WTC11 (cell line): Measurements from ENCODE around the gene GH1. TPM values are rescaled to one million over a fixed set of nuclear protein-coding genes. Genes with fewer than 3 reads are reported as not detected.

Source experiments
- ATAC-seq: fragments of 200-7000 bp; cut with Tn5 transposase; 2 replicates; pipeline ENCODE4 v1.10.0; 2021; ENCODE audit warnings: mild to moderate bottlenecking, moderate library complexity
- CTCF ChIA-PET: fragments of 300-600 bp; sonication (Branson Sonifier 250); formaldehyde crosslinking; loops from one replicate; lab custom pipeline; 2021; ENCODE audit warnings: antibody characterized with exemption; lab: Charles Lee
- POLR2A ChIA-PET: fragments of 350-600 bp; sonication (Branson Sonifier 250); formaldehyde crosslinking; loops from one replicate; lab custom pipeline; 2021; ENCODE audit warnings: antibody characterized with exemption; lab: Charles Lee
- DNase-seq: peaks from one replicate; pipeline ENCODE4 v3.0.0; 2021; ENCODE audit warnings: low spot score
- H3K27ac Mint-ChIP-seq: 2 replicates; pipeline ENCODE4 v1.8.0; 2021; ENCODE audit warnings: mixed read lengths
- H3K27me3 Mint-ChIP-seq: 2 replicates; pipeline ENCODE4 v1.8.0; 2021; ENCODE audit warnings: low read depth, mild to moderate bottlenecking, moderate library complexity, mixed read lengths
- H3K36me3 Mint-ChIP-seq: 2 replicates; pipeline ENCODE4 v1.8.0; 2021; ENCODE audit warnings: mixed read lengths
- H3K4me1 Mint-ChIP-seq: 2 replicates; pipeline ENCODE4 v1.8.0; 2022; ENCODE audit warnings: mixed read lengths
- H3K4me3 Mint-ChIP-seq: 2 replicates; pipeline ENCODE4 v1.8.0; 2021; ENCODE audit warnings: mild to moderate bottlenecking, moderate library complexity, mixed read lengths
- H3K9me3 Mint-ChIP-seq: 2 replicates; pipeline ENCODE4 v1.8.0; 2021; ENCODE audit warnings: mixed read lengths
- CREB1 ChIP-seq: sonication (generic); formaldehyde crosslinking; IDR thresholded peaks from 2 replicates; pipeline ENCODE4 v1.8.0; 2023; ENCODE audit warnings: mild to moderate bottlenecking, missing genetic modification reagents
- CREM ChIP-seq: sonication (generic); formaldehyde crosslinking; IDR thresholded peaks from 2 replicates; pipeline ENCODE4 v1.8.1; 2022; ENCODE audit warnings: mild to moderate bottlenecking, missing genetic modification reagents, moderate library complexity
- CTCF ChIP-seq: fragments of 200-600 bp; IDR thresholded peaks from 2 replicates; pipeline ENCODE4 v1.8.0; 2022; ENCODE audit warnings: antibody characterized with exemption
- IRF1 ChIP-seq: sonication (generic); formaldehyde crosslinking; IDR thresholded peaks from 2 replicates; pipeline ENCODE4 v1.8.0; 2023; ENCODE audit warnings: missing genetic modification reagents
- TP53 ChIP-seq: sonication (generic); formaldehyde crosslinking; IDR thresholded peaks from 2 replicates; pipeline ENCODE4 v1.8.1; 2023; ENCODE audit warnings: mild to moderate bottlenecking, missing genetic modification reagents
- ZMAT4 ChIP-seq: fragments of 250-450 bp; sonication (Bioruptor Pico); IDR thresholded peaks from 2 replicates; pipeline ENCODE4 v1.9.0; 2021; ENCODE audit warnings: mild to moderate bottlenecking
- ZNF138 ChIP-seq: sonication (generic); formaldehyde crosslinking; conservative IDR thresholded peaks from 2 replicates; pipeline ENCODE4 v1.8.1; 2022; ENCODE audit warnings: mild to moderate bottlenecking, moderate library complexity, missing genetic modification reagents
- ZNF263 ChIP-seq: sonication (generic); formaldehyde crosslinking; IDR thresholded peaks from 2 replicates; pipeline ENCODE4 v1.8.1; 2022; ENCODE audit warnings: low read depth, mild to moderate bottlenecking, moderate library complexity, missing genetic modification reagents
- total RNA-seq: library from RNA; stranded (reverse); gene quantifications from 3 replicates; pipeline ENCODE4 v1.2.3, GENCODE V29; 2021
- TF ChIP-seq, protein P1 (sequence below): sonication (generic); formaldehyde crosslinking; IDR thresholded peaks from 2 replicates; pipeline ENCODE4 v1.8.1; 2022; ENCODE audit warnings: low read depth, missing genetic modification reagents, borderline replicate concordance
- TF ChIP-seq, protein P2 (sequence below): fragments of 250-450 bp; sonication (Bioruptor Pico); IDR thresholded peaks from 2 replicates; pipeline ENCODE4 v1.9.0; 2021; ENCODE audit warnings: moderate library complexity, mild to moderate bottlenecking, inconsistent platforms, borderline replicate concordance
- TF ChIP-seq, protein P3 (sequence below): sonication (generic); formaldehyde crosslinking; IDR thresholded peaks from 2 replicates; pipeline ENCODE4 v1.8.1; 2023; ENCODE audit warnings: mild to moderate bottlenecking, missing genetic modification reagents
- TF ChIP-seq, protein P4 (sequence below): sonication (generic); formaldehyde crosslinking; IDR thresholded peaks from 2 replicates; pipeline ENCODE4 v1.8.1; 2023; ENCODE audit warnings: mild to moderate bottlenecking, missing genetic modification reagents, borderline replicate concordance
- TF ChIP-seq, protein P5 (sequence below): sonication (generic); formaldehyde crosslinking; IDR thresholded peaks from 2 replicates; pipeline ENCODE4 v1.8.0; 2022; ENCODE audit warnings: missing genetic modification reagents

GH1 gene
- total RNA-seq, 1 experiment from 2014 or later: not detected

DNA sequence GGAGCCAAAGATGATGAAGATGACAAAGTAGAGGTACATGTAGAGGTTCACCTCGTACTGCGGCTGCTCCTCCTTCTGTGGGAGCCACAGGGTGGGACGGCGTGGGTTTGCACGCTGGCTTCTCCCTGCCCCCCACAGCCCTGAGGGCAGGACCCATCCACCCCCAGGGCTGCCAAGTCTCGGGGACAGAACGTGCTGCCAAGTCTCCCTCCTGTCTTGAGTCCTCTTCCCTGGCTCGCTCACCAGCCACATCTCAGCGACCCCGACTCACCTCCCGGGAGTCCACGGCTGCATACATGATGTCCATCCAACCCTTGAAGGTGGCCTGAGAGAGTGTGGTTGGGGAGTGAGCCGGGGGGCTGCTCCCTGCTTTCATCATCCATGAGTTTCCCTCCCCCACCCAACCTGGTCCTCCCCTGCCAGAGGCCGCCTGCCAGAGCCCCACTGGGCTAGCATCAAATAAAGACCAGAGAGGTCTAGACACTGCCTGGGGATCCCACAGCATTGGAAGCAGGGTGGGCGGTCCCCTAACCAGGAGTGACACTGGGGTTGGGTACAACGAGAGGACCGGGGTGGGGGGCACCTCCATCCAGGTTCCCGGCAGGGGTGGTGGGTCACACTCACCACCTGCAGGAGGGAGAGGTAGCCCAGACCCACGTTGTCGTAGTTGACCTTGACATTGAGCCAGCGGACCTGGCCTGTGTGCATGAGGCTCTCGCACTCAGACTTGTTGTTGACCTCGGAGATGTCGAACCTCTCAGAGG lies 26.3 kb upstream of the GH1 start:
- Mint-ChIP-seq H3K4me1 (peaks cover 2% of the 10 kb centered on the region; the same call in 1 of the 2 replicates), H3K4me3 (no peak overlapping the region), H3K9me3 (no peaks in the 10 kb centered on the region), H3K36me3 (no peaks in the 10 kb centered on the region; the same call in 1 of the 2 replicates)
- ChIA-PET POLR2A (no interaction called here), CTCF (interaction anchor here (1.1 to 3.1 kb wide), 10 partner anchors 7 to 73 kb away, joined by 4 to 170 read pairs (median 18); partner anchors contain the start of genes CD79B, CSHL1 and GH1)
- no peak for DNase-seq
- TF ChIP-seq, protein P1, sequence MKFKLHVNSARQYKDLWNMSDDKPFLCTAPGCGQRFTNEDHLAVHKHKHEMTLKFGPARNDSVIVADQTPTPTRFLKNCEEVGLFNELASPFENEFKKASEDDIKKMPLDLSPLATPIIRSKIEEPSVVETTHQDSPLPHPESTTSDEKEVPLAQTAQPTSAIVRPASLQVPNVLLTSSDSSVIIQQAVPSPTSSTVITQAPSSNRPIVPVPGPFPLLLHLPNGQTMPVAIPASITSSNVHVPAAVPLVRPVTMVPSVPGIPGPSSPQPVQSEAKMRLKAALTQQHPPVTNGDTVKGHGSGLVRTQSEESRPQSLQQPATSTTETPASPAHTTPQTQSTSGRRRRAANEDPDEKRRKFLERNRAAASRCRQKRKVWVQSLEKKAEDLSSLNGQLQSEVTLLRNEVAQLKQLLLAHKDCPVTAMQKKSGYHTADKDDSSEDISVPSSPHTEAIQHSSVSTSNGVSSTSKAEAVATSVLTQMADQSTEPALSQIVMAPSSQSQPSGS (CRISPR knock-in tag): no peak
- no peak for TF ChIP-seq ZNF263 (CRISPR knock-in tag)
- no peak for TF ChIP-seq ZNF138
- TF ChIP-seq IRF1 (CRISPR knock-in tag): no peak
- no peak for TF ChIP-seq ZMAT4
- no peak for TF ChIP-seq CREB1
- TF ChIP-seq, protein P2, sequence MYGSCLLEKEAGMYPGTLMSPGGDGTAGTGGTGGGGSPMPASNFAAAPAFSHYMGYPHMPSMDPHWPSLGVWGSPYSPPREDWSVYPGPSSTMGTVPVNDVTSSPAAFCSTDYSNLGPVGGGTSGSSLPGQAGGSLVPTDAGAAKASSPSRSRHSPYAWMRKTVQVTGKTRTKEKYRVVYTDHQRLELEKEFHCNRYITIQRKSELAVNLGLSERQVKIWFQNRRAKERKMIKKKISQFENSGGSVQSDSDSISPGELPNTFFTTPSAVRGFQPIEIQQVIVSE (CRISPR knock-in tag): no peak
- no peak for TF ChIP-seq TP53 (CRISPR knock-in tag)
- TF ChIP-seq, protein P3, sequence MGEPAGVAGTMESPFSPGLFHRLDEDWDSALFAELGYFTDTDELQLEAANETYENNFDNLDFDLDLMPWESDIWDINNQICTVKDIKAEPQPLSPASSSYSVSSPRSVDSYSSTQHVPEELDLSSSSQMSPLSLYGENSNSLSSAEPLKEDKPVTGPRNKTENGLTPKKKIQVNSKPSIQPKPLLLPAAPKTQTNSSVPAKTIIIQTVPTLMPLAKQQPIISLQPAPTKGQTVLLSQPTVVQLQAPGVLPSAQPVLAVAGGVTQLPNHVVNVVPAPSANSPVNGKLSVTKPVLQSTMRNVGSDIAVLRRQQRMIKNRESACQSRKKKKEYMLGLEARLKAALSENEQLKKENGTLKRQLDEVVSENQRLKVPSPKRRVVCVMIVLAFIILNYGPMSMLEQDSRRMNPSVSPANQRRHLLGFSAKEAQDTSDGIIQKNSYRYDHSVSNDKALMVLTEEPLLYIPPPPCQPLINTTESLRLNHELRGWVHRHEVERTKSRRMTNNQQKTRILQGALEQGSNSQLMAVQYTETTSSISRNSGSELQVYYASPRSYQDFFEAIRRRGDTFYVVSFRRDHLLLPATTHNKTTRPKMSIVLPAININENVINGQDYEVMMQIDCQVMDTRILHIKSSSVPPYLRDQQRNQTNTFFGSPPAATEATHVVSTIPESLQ (CRISPR knock-in tag): no peak
- TF ChIP-seq, all 79 proteins: peak for 0
- Mint-ChIP-seq H3K27ac (no peak overlapping the region), H3K27me3 (no peaks in the 10 kb centered on the region)
- ATAC-seq: no peak

DNA sequence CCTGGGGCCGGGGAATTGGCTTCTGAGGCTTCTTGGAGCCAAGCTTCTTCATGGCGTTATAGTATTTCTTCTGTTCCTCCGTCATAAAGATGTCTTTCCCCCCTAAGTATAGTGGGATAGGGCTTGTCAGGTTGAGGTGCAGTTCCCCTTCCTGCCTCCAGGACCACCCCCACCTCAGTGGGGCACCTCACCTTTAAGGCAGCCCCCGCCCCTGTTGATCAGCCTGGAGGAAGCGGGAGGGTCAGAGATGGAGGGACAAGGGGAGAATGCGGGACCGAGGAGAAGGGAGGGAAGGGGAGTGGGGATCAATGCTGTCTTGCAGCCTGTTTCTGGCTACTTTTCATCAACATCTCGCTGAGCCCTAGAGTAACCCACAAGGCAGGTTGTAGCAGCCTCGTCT lies 25.1 kb upstream of the GH1 start:
- peak; percentile 38 for ATAC-seq

More for the DNA sequence above, 25.1 kb upstream of the GH1 start:
- Mint-ChIP-seq H3K9me3 (no peaks in the 10 kb centered on the region), H3K4me3 (no peak overlapping the region), H3K27ac (no peak overlapping the region), H3K4me1 (peaks cover 2% of the 10 kb centered on the region; the same call in 1 of the 2 replicates), H3K36me3 (no peaks in the 10 kb centered on the region; the same call in 1 of the 2 replicates), H3K27me3 (no peaks in the 10 kb centered on the region)
- no peak for TF ChIP-seq CREM (CRISPR knock-in tag)
- TF ChIP-seq, protein P4, sequence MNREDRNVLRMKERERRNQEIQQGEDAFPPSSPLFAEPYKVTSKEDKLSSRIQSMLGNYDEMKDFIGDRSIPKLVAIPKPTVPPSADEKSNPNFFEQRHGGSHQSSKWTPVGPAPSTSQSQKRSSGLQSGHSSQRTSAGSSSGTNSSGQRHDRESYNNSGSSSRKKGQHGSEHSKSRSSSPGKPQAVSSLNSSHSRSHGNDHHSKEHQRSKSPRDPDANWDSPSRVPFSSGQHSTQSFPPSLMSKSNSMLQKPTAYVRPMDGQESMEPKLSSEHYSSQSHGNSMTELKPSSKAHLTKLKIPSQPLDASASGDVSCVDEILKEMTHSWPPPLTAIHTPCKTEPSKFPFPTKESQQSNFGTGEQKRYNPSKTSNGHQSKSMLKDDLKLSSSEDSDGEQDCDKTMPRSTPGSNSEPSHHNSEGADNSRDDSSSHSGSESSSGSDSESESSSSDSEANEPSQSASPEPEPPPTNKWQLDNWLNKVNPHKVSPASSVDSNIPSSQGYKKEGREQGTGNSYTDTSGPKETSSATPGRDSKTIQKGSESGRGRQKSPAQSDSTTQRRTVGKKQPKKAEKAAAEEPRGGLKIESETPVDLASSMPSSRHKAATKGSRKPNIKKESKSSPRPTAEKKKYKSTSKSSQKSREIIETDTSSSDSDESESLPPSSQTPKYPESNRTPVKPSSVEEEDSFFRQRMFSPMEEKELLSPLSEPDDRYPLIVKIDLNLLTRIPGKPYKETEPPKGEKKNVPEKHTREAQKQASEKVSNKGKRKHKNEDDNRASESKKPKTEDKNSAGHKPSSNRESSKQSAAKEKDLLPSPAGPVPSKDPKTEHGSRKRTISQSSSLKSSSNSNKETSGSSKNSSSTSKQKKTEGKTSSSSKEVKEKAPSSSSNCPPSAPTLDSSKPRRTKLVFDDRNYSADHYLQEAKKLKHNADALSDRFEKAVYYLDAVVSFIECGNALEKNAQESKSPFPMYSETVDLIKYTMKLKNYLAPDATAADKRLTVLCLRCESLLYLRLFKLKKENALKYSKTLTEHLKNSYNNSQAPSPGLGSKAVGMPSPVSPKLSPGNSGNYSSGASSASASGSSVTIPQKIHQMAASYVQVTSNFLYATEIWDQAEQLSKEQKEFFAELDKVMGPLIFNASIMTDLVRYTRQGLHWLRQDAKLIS: no peak
- peak; percentile 39 for TF ChIP-seq CTCF
- TF ChIP-seq, protein P5, sequence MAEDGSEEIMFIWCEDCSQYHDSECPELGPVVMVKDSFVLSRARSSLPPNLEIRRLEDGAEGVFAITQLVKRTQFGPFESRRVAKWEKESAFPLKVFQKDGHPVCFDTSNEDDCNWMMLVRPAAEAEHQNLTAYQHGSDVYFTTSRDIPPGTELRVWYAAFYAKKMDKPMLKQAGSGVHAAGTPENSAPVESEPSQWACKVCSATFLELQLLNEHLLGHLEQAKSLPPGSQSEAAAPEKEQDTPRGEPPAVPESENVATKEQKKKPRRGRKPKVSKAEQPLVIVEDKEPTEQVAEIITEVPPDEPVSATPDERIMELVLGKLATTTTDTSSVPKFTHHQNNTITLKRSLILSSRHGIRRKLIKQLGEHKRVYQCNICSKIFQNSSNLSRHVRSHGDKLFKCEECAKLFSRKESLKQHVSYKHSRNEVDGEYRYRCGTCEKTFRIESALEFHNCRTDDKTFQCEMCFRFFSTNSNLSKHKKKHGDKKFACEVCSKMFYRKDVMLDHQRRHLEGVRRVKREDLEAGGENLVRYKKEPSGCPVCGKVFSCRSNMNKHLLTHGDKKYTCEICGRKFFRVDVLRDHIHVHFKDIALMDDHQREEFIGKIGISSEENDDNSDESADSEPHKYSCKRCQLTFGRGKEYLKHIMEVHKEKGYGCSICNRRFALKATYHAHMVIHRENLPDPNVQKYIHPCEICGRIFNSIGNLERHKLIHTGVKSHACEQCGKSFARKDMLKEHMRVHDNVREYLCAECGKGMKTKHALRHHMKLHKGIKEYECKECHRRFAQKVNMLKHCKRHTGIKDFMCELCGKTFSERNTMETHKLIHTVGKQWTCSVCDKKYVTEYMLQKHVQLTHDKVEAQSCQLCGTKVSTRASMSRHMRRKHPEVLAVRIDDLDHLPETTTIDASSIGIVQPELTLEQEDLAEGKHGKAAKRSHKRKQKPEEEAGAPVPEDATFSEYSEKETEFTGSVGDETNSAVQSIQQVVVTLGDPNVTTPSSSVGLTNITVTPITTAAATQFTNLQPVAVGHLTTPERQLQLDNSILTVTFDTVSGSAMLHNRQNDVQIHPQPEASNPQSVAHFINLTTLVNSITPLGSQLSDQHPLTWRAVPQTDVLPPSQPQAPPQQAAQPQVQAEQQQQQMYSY: no peak
- TF ChIP-seq TP53 (CRISPR knock-in tag): no peak
- ChIA-PET CTCF (interaction anchor here (0.6 to 4.8 kb wide), 3 partner anchors 21 to 32 kb away, joined by 3 to 38 read pairs (median 5); partner anchors contain the start of genes CSHL1 and GH1), POLR2A (no interaction called here)
- DNase-seq: no peak
